T-cell (primary cell): Measurements from ENCODE around the gene KLHL25. TPM values are rescaled to one million over a fixed set of nuclear protein-coding genes. Genes with fewer than 3 reads are reported as not detected.
A peak's percentile ranks its signal among the peaks of the same experiment; 100 is the strongest.

Experiments
- ATAC-seq, 4 experiments: fragments of 200-7000 bp in 3 of 4; fragments of 150-1000 bp in 1 of 4; cut with Tn5 transposase; replicated peaks in 1 of 4; 1 replicate in 3 of 4; 2 replicates in 1 of 4; pipeline ENCODE4 v1.10.0; 2021; ENCODE audit warnings: moderate library complexity in 3 of 4, mild to moderate bottlenecking in 2 of 4, moderate number of reproducible peaks in 1 of 4
- CTCF ChIA-PET, 2 donors: fragments of 300-600 bp; sonication (Branson Sonifier 250); formaldehyde crosslinking; loops; one replicate each; lab custom pipeline; 2022; ENCODE audit warnings: antibody characterized with exemption in 2 of 2; lab: Charles Lee
- POLR2A ChIA-PET, 2 donors: fragments of 300-600 bp; sonication (Branson Sonifier 250); formaldehyde crosslinking; loops; one replicate each; lab custom pipeline; 2022; ENCODE audit warnings: antibody characterized with exemption in 2 of 2; lab: Charles Lee
- DNase-seq, 35 experiments: peaks; one replicate each; pipeline versions ENCODE4 v3.0.0 to v3.0.0-alpha.2; 2013 to 2023
- H3K27ac ChIP-seq: one replicate; pipeline ENCODE4 v1.5.1; 2013; ENCODE audit warnings: low read length
- H3K27me3 ChIP-seq, 2 experiments: replicated peaks in 1 of 2; 1 replicate in 1 of 2; 2 replicates in 1 of 2; pipeline versions ENCODE4 v1.6.1 to v1.7.0; 2013; ENCODE audit warnings: low read length in 1 of 2, mixed read lengths in 1 of 2; ENCODE audit not compliant: control insufficient read depth in 2 of 2, insufficient read depth in 2 of 2; ENCODE audit errors: extremely low read depth in 1 of 2
- H3K36me3 ChIP-seq, 2 donors: 1 replicate in 1 of 2; 2 replicates in 1 of 2; pipeline versions ENCODE4 v1.6.1 to v1.7.0; 2013; ENCODE audit warnings: low read length in 1 of 2; ENCODE audit not compliant: control insufficient read depth in 2 of 2, insufficient read depth in 1 of 2; ENCODE audit errors: extremely low read depth in 1 of 2
- H3K4me1 ChIP-seq, 2 experiments: 1 replicate in 1 of 2; 2 replicates in 1 of 2; pipeline versions ENCODE4 v1.6.1 to v1.7.0; 2013; ENCODE audit warnings: low read length in 2 of 2, mixed read lengths in 1 of 2; ENCODE audit not compliant: insufficient read depth in 2 of 2, control insufficient read depth in 1 of 2; ENCODE audit errors: extremely low read depth in 1 of 2
- H3K4me3 ChIP-seq, 2 donors: 1 replicate in 1 of 2; 2 replicates in 1 of 2; pipeline versions ENCODE4 v1.5.1 to v1.7.0; 2013; ENCODE audit warnings: mild to moderate bottlenecking in 2 of 2, low read length in 1 of 2, moderate library complexity in 1 of 2; ENCODE audit not compliant: control insufficient read depth in 1 of 2; ENCODE audit errors: extremely low read depth in 1 of 2
- H3K9me3 ChIP-seq: 2 replicates; pipeline ENCODE4 v1.7.0; 2013
- H3K27ac Mint-ChIP-seq, 2 donors: one replicate each; pipeline ENCODE4 v1.8.0; 2020 to 2021; ENCODE audit warnings: mild to moderate bottlenecking in 2 of 2, mixed read lengths in 2 of 2
- H3K27me3 Mint-ChIP-seq, 2 donors: one replicate each; pipeline ENCODE4 v1.8.0; 2021 to 2022; ENCODE audit warnings: mixed read lengths in 2 of 2
- H3K36me3 Mint-ChIP-seq: one replicate; pipeline ENCODE4 v1.8.0; 2021; ENCODE audit warnings: mixed read lengths
- H3K4me1 Mint-ChIP-seq, 3 donors: one replicate each; pipeline ENCODE4 v1.8.0; 2020 to 2022; ENCODE audit warnings: mixed read lengths in 3 of 3, mild to moderate bottlenecking in 1 of 3
- H3K4me3 Mint-ChIP-seq, 3 donors: one replicate each; pipeline ENCODE4 v1.8.0; 2020 to 2022; ENCODE audit warnings: mild to moderate bottlenecking in 3 of 3, mixed read lengths in 3 of 3, moderate library complexity in 3 of 3
- H3K9me3 Mint-ChIP-seq, 3 donors: one replicate each; pipeline ENCODE4 v1.8.0; 2020 to 2022; ENCODE audit warnings: mixed read lengths in 3 of 3
- WGBS: methylation state at CpG from one replicate; pipeline ENCODE4 v1.1.5; 2013; ENCODE audit warnings: missing lambda C conversion rate; ENCODE audit not compliant: insufficient coverage; 5-methylcytosine and 5-hydroxymethylcytosine counted together
- total RNA-seq, 35 experiments: library from RNA in 6 of 35; stranded (reverse) in 6 of 35; fragments of 120-200 nt in 1 of 35; gene quantifications; one replicate each; pipeline versions ENCODE4 v1.2.1 to v1.2.4 and lab custom pipeline; 2013 to 2026

The KLHL25 gene
- total RNA-seq, 5 donors from 2014 or later (not counting 1 experiment from before 2014, with no cell fraction given) = 7.9 to 16.7 (median 13.6) TPM

DNA sequence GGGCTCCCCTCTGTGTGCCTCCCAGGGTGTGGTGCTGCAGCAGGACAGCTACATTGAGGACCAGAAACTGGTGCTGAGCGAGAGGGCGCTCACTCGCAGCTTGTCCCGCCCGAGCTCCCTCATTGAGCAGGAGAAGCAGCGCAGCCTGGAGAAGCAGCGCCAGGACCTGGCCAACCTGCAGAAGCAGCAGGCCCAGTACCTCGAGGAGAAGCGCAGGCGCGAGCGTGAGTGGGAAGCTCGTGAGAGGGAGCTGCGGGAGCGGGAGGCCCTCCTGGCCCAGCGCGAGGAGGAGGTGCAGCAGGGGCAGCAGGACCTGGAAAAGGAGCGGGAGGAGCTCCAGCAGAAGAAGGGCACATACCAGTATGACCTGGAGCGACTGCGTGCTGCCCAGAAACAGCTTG lies 53.7 kb downstream of the KLHL25 start:
- H3K36me3 ChIP-seq = peaks cover 25 to 88% of the 10 kb centered on the region in 2 donors
- no peaks in the 10 kb centered on the region for H3K9me3 Mint-ChIP-seq
- ATAC-seq (no peak), DNase-seq (no peak)
- H3K27me3 Mint-ChIP-seq = no peaks in the 10 kb centered on the region
- H3K27ac Mint-ChIP-seq = no peak overlapping the region
- H3K4me3 ChIP-seq = no peak overlapping the region
- 96% methylated on average over 19 of the region's 20 CpGs for WGBS
- H3K27me3 ChIP-seq = no peaks in the 10 kb centered on the region
- no peak overlapping the region for H3K27ac ChIP-seq
- ChIA-PET CTCF (interaction anchor here in 1 of 2 donors (0.9 kb wide), 1 partner anchor 485 kb away, joined by 6 read pairs; no protein-coding TSS in a partner anchor), POLR2A (interaction anchor here (0.6 to 0.7 kb wide), 3 partner anchors 55 to 1117 kb away, joined by 4 to 7 read pairs (median 6); no protein-coding TSS in a partner anchor)
- H3K4me3 Mint-ChIP-seq = no peak overlapping the region
- H3K9me3 ChIP-seq = no peaks in the 10 kb centered on the region
- H3K36me3 Mint-ChIP-seq = peaks cover 60% of the 10 kb centered on the region
- no peaks in the 10 kb centered on the region for H3K4me1 ChIP-seq
- H3K4me1 Mint-ChIP-seq = peaks cover 0 to 2% (median 0%) of the 10 kb centered on the region in 3 donors

DNA sequence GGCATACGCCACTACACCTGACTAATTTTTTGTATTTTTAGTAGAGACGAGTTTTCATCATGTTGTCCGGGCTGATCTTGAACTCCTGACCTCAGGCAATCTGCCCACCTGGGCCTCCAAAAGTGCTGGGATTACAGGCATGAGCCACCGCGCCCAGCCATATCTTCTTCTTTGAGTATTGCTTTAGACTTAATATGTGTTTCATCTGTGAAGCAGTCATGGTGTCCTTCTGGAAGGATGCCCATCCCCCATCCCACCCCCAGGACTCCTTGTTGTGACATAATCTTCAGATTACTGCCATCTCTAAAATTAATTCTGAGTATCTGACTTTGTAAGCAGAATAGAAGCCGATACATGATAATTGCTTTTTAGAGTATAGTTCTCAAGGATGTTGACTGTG lies 57.7 kb downstream of the KLHL25 start:
- Mint-ChIP-seq H3K27me3 (no peaks in the 10 kb centered on the region), H3K36me3 (peaks cover 63% of the 10 kb centered on the region), H3K9me3 (peaks cover 2 to 10% (median 4%) of the 10 kb centered on the region in 3 donors), H3K4me1 (peaks cover 2 to 13% (median 2%) of the 10 kb centered on the region in 3 donors), H3K27ac (peak overlapping the region; percentile 22 to 70), H3K4me3 (no peak overlapping the region)
- ChIA-PET POLR2A (interaction anchor here (0.5 to 0.6 kb wide), 2 partner anchors 356 kb away, joined by 3 to 5 read pairs; no protein-coding TSS in a partner anchor), CTCF (interaction anchor here in 1 of 2 donors (0.5 kb wide), 1 partner anchor 1107 kb away, joined by 4 read pairs; no protein-coding TSS in a partner anchor)
- WGBS = 100% methylated on average over 2 of the region's 6 CpGs
- H3K4me3 ChIP-seq = no peak overlapping the region
- H3K27me3 ChIP-seq = no peaks in the 10 kb centered on the region
- H3K9me3 ChIP-seq = peaks cover 4% of the 10 kb centered on the region
- no peak for ATAC-seq
- H3K27ac ChIP-seq = no peak overlapping the region
- DNase-seq = no peak
- peaks cover 13 to 82% of the 10 kb centered on the region in 2 donors for H3K36me3 ChIP-seq
- H3K4me1 ChIP-seq = no peaks in the 10 kb centered on the region

DNA sequence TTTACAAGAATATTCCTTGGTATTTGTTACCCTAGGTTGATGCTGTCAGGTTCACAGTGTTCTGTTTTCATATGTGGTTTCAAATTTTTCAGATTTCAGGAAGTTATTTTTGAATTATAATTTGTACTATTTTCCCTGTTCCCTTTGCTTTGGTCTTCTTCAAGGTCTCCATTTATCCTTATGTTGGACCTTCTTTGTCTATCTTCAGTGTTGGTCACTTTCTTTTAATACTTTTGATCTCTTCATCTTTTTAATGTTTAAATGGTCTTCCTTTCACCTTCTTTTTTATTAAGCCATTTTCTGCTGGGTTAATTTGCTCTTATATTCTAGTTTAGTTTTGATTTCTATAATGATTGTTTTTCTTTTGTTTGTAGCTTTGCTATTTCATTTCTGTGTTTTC lies 61.3 kb downstream of the KLHL25 start:
- H3K4me1 ChIP-seq = peaks cover 0 to 3% of the 10 kb centered on the region in 2 experiments
- no peaks in the 10 kb centered on the region for H3K27me3 ChIP-seq
- H3K27me3 Mint-ChIP-seq = no peaks in the 10 kb centered on the region
- no peak overlapping the region for H3K4me3 ChIP-seq
- H3K27ac Mint-ChIP-seq = peak overlapping the region in 1 of 2 donors; percentile 12
- ChIA-PET POLR2A (interaction anchor here (0.6 to 0.7 kb wide), 3 partner anchors 21 to 114 kb away, joined by 3 to 8 read pairs (median 6); no protein-coding TSS in a partner anchor), CTCF (interaction anchor here (0.7 to 1.2 kb wide), 5 partner anchors 9 to 436 kb away, joined by 3 to 7 read pairs (median 5); no protein-coding TSS in a partner anchor)
- H3K9me3 Mint-ChIP-seq = peaks cover 2 to 10% (median 4%) of the 10 kb centered on the region in 3 donors
- H3K27ac ChIP-seq = no peak overlapping the region
- H3K9me3 ChIP-seq = peaks cover 4% of the 10 kb centered on the region
- H3K4me3 Mint-ChIP-seq = no peak overlapping the region
- no peak for ATAC-seq
- peaks cover 61% of the 10 kb centered on the region for H3K36me3 Mint-ChIP-seq
- no peak for DNase-seq
- H3K36me3 ChIP-seq = peaks cover 3 to 88% of the 10 kb centered on the region in 2 donors
- H3K4me1 Mint-ChIP-seq = peaks cover 8 to 13% (median 13%) of the 10 kb centered on the region in 3 donors

DNA sequence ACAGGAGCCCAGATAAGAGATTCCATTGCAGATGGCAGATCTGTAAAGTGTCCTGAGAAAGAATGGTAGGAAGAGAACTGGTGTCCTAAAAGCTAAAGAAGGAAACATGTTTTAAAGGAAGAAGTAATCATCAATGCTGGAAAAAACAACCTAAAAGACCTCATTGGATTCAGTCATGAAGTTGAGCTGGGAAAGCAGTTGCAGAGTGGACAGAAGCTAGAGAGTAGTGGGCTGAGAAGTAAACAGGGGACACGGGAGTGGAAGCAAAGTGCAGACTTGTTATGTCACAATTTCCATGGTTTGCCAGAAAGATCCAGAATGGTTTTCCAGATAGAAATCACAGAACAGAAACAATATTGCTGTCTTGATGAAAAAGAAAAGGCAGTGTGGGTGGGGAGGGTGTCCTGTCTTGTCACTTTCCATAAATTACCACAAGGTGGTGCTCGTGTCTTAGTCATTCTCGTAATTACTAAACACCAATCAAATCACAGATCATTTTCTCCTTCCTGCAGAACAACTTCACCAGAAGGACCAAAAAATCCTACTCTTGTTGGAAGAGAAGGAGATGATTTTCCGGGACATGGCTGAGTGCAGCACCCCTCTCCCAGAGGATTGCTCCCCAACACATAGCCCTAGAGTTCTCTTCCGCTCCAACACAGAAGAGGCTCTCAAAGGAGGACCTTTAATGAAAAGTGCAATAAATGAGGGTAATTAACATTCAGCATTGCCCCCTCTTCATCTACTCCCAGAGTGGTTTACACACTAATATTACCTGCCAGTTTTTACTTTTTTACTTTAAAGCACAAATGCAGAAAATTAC lies 64.5 kb downstream of the KLHL25 start:
- Mint-ChIP-seq H3K36me3 (peaks cover 58% of the 10 kb centered on the region), H3K9me3 (peaks cover 2 to 10% (median 4%) of the 10 kb centered on the region in 3 donors), H3K27me3 (no peaks in the 10 kb centered on the region), H3K4me3 (no peak overlapping the region), H3K27ac (peak overlapping the region; percentile 48 to 79), H3K4me1 (peaks cover 8 to 13% (median 13%) of the 10 kb centered on the region in 3 donors)
- no peaks in the 10 kb centered on the region for H3K27me3 ChIP-seq
- peaks cover 6 to 91% of the 10 kb centered on the region in 2 donors for H3K36me3 ChIP-seq
- H3K4me1 ChIP-seq = peaks cover 0 to 3% of the 10 kb centered on the region in 2 experiments
- peaks cover 4% of the 10 kb centered on the region for H3K9me3 ChIP-seq
- WGBS = no CpG with 5 or more reads among the region's 5 CpGs
- peak overlapping the region; percentile 9 for H3K27ac ChIP-seq
- DNase-seq = peak in 20 of 35 experiments; percentile 15 to 82 (median 38)
- POLR2A ChIA-PET = interaction anchor here (0.6 to 0.7 kb wide), 2 partner anchors 96 to 1094 kb away, joined by 3 read pairs; no protein-coding TSS in a partner anchor
- peak; percentile 77 to 87 (median 84) for ATAC-seq
- CTCF ChIA-PET = interaction anchor here (0.7 to 1.8 kb wide), 9 partner anchors 8 to 112 kb away, joined by 3 to 10 read pairs (median 4); no protein-coding TSS in a partner anchor
- H3K4me3 ChIP-seq = no peak overlapping the region

DNA sequence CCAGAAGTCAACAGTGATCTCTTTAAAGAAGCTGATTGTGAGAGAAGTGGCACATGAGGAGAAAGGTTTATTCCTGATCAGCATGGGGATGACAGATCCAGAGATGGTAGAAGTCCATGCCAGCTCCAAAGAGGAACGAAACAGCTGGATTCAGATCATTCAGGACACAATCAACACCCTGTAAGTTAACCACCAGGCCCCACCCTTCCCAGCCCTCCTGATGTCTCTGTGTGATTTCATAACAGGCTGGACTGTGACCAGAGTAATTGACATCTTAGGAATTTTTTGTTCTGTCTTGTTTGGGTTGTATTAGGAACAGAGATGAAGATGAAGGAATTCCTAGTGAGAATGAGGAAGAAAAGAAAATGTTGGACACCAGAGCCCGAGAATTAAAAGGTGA lies 67.7 kb downstream of the KLHL25 start:
- Mint-ChIP-seq H3K27me3 (no peaks in the 10 kb centered on the region), H3K27ac (peak overlapping the region; percentile 41 to 43), H3K36me3 (peaks cover 60% of the 10 kb centered on the region), H3K4me3 (no peak overlapping the region), H3K9me3 (no peaks in the 10 kb centered on the region), H3K4me1 (peaks cover 17 to 37% (median 32%) of the 10 kb centered on the region in 3 donors)
- DNase-seq = no peak
- H3K9me3 ChIP-seq = no peaks in the 10 kb centered on the region
- ChIA-PET CTCF (interaction anchor here in 1 of 2 donors (0.6 to 1.6 kb wide), 3 partner anchors 20 to 431 kb away, joined by 3 to 5 read pairs (median 3); no protein-coding TSS in a partner anchor), POLR2A (no interaction called here)
- 100% methylated on average over 1 of the region's 2 CpGs for WGBS
- no peaks in the 10 kb centered on the region for H3K27me3 ChIP-seq
- H3K4me1 ChIP-seq = peaks cover 0 to 15% of the 10 kb centered on the region in 2 experiments
- no peak for ATAC-seq
- H3K27ac ChIP-seq = no peak overlapping the region
- no peak overlapping the region for H3K4me3 ChIP-seq
- peaks cover 9 to 95% of the 10 kb centered on the region in 2 donors for H3K36me3 ChIP-seq

DNA sequence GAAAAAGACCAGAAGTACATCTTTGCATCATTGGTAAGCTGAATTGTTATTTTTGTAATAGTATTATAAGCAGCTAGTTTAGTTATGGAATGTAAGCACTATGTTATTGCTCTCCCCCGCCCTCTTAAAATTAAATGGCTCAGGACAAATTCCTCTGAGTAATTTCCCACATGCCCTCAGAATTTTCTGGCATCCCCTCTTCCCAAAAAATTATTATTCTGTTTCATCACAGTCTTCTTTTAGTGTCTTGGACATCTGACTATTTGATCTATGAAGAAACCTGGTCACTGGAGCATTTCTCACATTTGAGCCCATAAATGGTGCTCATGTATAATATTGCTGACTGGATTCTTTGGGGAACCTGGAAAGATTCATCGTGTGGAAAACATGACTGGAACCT lies 68.3 kb downstream of the KLHL25 start:
- CTCF ChIA-PET = interaction anchor here in 1 of 2 donors (0.6 to 1.3 kb wide), 2 partner anchors 62 to 431 kb away, joined by 3 read pairs; no protein-coding TSS in a partner anchor

More for the DNA sequence above, 68.3 kb downstream of the KLHL25 start:
- Mint-ChIP-seq H3K27ac (peak overlapping the region; percentile 43 to 68), H3K4me3 (no peak overlapping the region), H3K36me3 (peaks cover 62% of the 10 kb centered on the region), H3K4me1 (peaks cover 17 to 41% (median 38%) of the 10 kb centered on the region in 3 donors), H3K9me3 (no peaks in the 10 kb centered on the region), H3K27me3 (no peaks in the 10 kb centered on the region)
- H3K36me3 ChIP-seq = peaks cover 10 to 95% of the 10 kb centered on the region in 2 donors
- no CpG with 5 or more reads among the region's 2 CpGs for WGBS
- H3K4me1 ChIP-seq = peaks cover 0 to 15% of the 10 kb centered on the region in 2 experiments
- no peaks in the 10 kb centered on the region for H3K27me3 ChIP-seq
- no peak overlapping the region for H3K4me3 ChIP-seq
- POLR2A ChIA-PET = interaction anchor here in 1 of 2 donors (0.5 kb wide), 1 partner anchor 12 kb away, joined by 8 read pairs; no protein-coding TSS in a partner anchor
- no peaks in the 10 kb centered on the region for H3K9me3 ChIP-seq
- DNase-seq (no peak), ATAC-seq (no peak)
- peak overlapping the region; percentile 10 for H3K27ac ChIP-seq
